Measurements from ENCODE around the gene POC1A.

POC1A gene

GRCh38 chr3:52154135-52155094 lies at the start of gene POC1A:
POC1A (minus strand) TSS chr3:52154423; CDS start chr3:52154372, 51 bp downstream.
- peak within 1 kb of the TSS; percentile 84 for H3K4me3 ChIP-seq (ENCODE audit: low read depth, low read length)

- H3K4me3 ChIP-seq (ENCODE audit: low read depth, low read length): no peak overlapping the region
Observed at GRCh38 chr3:52203701-52204100, 49.5 kb upstream of the POC1A start.

DNA sequence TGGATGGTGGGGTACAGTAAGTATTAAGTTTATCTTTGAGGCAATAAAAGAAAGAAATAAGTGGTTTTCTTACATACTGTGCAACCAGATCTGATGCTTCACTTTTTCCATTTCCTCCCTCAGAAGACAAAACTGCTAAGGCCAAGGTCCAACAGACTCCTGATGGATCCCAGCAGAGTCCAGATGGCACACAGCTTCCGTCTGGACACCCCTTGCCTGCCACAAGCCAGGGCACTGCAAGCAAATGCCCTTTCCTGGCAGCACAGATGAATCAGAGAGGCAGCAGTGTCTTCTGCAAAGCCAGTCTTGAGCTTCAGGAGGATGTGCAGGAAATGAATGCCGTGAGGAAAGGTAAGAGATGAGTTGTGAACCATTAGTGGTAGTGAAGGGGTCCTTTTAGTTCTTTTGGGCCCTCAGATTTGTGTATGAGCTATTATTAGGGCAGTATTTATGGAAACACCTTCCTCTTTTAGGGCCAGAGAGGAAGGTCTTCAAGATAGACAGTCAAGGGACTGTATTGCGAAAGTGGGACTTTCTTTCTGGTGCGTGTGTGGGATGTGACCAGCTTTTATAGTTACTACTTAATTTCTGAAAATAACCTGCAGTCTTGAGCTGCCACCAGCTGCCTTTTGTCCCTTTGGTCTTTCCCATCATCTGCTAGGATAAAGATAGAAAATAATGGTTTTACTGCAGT lies 48.3 kb upstream of the POC1A start:
- H3K4me3 ChIP-seq (ENCODE audit: low read depth, low read length): no peak overlapping the region

DNA sequence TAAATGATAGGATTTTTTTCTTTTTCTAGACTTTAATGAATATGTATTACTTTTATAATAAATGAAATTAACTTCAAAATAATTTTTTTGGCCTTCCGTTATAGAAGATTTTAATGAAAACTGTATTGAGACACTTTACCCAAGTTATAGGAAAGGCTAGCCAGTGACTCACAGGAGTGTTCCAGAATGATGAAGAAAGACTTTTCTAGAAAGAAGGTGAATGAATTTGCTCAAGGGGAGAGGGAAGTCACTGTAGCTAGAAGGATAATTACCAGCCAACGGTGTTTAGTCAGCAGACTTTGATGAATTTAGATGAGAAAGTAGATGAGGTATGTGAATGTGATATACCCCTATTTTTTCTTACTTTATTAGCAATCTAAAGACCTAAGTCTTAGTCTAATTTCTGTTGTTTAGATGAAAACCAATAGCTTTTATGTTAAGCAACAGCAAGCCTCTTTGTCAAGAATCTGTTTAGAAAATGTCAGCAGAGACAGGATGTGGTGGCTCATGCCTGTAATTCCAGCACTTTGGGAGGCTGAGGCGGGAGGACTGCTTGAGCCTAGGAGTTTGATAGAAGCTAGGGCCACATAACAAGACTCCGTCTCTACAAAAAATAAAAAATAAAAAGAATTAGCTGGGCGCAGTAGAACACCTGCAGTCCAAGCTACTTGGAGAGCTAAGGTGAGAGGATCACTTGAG lies 46.9 kb upstream of the POC1A start:
- no peak overlapping the region for H3K4me3 ChIP-seq (ENCODE audit: low read depth, low read length)

DNA sequence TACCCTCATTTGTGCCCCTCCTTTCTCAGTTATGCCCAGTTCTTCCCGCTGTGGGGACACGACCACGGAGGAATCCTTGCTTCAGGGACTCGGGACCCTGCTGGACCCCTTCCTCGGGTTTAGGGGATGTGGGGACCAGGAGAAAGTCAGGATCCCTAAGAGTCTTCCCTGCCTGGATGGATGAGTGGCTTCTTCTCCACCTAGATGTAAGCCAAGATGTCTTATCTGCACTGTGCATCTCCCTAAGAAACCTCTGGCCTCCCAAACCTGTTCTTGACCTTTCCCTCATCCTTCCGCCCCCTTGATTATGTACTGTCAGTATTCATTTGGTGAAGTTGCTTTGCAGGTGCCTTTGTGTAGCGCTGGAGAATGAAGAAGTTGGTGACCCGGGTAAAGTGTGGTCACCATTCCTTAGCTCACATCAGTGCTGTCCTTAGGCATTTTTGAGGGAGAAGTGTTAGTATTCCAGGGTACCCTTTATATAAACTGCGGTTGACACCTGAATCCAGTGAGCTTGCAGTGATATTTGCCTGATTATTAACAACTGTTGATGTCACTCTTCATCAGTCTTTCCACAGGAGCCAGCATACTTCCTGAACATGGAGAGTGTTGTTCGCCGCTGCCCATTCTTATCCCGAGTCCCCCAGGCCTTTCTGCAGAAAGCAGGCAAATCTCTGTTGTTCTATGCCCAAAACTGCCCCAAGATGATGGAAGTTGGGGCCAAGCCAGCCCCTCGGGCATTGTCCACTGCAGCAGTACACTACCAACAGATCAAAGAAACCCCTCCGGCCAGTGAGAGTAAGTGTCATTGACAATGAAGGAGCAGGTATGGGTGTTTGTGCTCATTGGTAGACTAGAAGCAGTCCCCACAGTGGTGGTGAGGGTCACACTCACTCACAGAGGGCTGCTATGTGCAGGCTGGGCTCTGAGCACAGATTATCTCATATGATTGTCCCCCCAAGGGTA lies 44.7 kb upstream of the POC1A start:
- H3K4me3 ChIP-seq (ENCODE audit: low read depth, low read length): peak overlapping the region; percentile 71

- H3K4me3 ChIP-seq (ENCODE audit: low read depth, low read length): peak within 1 kb of the TSS; percentile 71
Observed at GRCh38 chr3:52197842-52198625, 43.8 kb upstream of the POC1A start, which contains the start of gene ALAS1. ALAS1 (plus strand) TSS chr3:52198160; CDS start chr3:52199242, 1,082 bp downstream.

- H3K4me3 ChIP-seq (ENCODE audit: low read depth, low read length): peak overlapping the region; percentile 4
Observed at GRCh38 chr3:52197499-52197841, 43.2 kb upstream of the POC1A start.

DNA sequence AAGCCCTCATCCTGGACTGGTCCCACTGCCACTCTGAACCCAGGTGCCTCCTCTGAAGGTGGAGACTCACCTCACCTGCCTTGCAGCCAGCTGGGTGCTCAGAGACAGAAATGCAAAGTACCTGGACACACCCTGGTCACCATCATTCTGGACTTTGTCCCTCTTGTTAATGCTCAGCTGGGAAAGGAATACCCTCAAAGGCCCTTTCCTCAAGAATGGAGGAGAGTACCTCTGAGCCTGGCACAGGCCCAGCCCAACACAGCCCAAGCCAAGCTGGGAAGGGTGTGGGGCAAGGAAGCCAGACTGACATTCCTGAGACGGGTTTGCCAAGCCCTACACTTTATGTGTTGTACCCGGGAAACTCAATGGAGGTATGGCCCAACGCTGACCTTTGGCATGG lies 42.8 kb upstream of the POC1A start:
- H3K4me3 ChIP-seq (ENCODE audit: low read depth, low read length): no peak overlapping the region

- no peak overlapping the region for H3K4me3 ChIP-seq (ENCODE audit: low read depth, low read length)
Observed at GRCh38 chr3:52195823-52196331, 41.7 kb upstream of the POC1A start.

DNA sequence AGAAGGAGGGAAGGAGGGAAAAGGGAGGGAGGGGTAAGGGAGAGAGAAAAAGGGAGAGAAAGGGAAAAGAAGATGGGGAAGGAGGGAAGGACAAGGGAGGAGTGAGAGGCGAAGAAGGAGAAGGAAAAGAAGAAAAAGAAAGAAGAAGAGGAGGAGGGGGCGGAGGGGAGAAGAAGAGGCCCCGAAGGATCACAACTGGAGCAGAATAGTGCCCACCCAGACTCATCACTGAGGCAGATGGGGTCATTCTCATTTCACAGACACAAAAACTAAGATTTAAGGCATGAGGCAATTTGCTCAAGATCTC lies 41.0 kb upstream of the POC1A start:
- H3K4me3 ChIP-seq (ENCODE audit: low read depth, low read length): no peak overlapping the region

DNA sequence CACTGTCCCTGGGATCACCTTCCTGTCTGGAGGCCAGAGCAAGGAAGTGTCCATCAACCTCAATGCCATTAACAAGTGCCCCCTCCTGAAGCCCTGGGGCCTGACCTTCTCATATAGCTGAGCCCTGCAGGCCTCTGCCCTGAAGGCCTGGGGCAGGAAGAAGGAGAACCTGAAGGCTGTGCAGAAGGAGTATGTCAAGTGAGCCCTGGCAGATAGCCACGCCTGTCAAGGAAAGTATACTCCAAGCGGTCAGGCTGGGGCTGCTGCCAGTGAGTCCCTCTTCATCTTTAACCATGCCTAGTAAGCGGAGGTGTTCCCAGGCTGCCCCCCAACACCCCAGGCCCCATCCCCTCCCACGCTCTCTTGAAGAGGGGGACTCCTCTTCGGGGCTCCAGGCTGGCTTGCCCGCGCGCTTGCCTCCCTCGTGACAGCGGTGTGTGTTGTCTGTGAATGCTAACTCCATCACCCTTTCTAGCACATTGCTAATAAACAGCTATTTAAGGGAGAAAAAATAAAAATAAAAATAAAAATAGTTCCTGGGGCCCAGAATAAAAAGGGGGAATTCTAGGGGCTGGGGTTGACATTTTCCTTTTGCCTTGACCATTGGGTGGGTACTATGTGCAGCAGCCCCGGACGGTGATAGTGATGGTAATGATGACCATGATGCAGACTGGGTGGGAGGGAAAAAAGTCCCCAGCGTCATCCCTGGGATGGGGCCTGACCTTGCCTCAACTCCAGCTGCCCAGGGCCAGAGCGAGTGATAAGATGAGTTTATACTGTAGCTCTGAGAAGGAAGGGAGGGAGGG lies 40.5 kb upstream of the POC1A start:
- H3K4me3 ChIP-seq (ENCODE audit: low read depth, low read length): no peak overlapping the region

GRCh38 chr3:52193065-52193464 lies 38.8 kb upstream of the POC1A start:
- H3K4me3 ChIP-seq (ENCODE audit: low read depth, low read length): no peak overlapping the region

GRCh38 chr3:52191663-52192062 lies 37.4 kb upstream of the POC1A start:
- H3K4me3 ChIP-seq (ENCODE audit: low read depth, low read length): no peak overlapping the region

DNA sequence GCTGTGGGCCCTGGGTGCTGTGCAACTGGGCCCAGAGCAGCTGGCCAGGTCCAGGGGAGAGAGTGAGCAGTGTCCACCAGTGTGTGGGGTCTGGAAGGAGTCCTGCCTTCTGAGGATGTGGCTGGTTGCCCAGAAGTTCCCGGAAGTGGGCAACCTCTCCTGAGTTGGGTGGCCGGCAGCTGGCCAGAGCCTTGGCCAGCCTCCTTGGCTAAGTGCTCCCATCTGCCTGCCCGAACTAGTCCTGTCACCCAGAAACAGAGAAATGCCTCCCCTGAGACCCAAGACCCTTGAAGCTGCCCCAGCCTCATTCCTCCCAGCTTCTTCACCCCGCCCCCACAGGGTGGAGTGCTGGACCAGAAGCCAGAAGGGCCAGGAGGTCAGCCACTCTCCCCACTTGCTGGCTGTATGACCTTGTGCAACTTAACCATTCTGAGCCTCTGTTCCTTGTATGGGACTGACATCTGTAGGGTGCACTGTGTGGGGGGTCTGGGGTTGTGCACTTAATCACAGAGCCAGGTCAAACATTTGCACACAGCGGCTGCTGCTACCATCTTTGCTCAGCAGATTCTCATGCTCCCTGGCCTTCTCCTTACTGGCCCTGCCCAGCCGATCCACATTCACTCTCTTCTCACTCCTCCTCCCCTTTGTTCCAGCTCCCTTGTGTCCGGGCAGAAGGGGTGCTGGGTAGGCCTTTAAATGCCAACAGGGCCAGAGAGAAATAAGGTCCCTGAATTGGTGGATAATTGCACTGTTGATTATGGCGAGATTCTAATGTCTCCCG lies 36.3 kb upstream of the POC1A start:
- H3K4me3 ChIP-seq (ENCODE audit: low read depth, low read length): no peak overlapping the region

- H3K4me3 ChIP-seq (ENCODE audit: low read depth, low read length): no peak overlapping the region
Observed at GRCh38 chr3:52188556-52188955, 34.3 kb upstream of the POC1A start.

DNA sequence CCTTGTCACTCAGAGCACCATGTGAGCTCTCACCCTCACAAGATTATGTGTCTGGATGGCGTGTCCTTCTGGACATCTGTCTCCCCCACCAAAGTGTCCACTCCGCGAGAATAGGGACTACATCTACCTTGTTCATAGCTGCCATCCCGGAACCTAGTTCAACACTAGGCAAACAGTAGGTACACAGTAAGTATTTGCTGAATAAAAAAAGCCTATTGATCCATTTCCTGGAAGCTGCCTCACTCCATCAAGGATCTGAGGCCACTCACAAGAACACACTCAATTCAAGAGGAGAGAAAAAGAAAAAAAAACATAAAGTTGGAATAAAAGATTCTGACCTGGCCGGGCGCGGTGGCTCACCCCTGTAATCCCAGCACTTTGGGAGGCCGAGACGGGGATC lies 32.5 kb upstream of the POC1A start:
- H3K4me3 ChIP-seq (ENCODE audit: low read depth, low read length): no peak overlapping the region

DNA sequence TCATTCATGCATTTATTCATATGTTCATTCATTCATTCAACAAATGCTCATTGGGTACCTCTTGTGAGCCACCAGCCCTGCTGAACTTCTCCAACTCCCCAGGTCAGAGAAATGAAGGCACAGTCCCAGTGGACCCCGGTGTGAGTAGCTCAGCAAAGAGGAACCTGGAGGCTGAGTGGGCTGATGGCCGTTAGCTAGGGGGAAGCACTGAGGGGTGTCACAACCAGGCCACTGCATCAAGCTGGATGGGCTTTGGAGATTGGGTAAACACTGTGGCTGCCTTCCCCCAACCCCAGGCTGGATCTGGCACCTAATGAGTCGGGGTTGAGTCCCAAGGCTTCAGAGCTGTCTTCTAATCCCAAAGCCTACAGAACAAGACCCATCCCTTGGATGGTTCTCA lies 31.6 kb upstream of the POC1A start:
- H3K4me3 ChIP-seq (ENCODE audit: low read depth, low read length): no peak overlapping the region

- no peak overlapping the region for H3K4me3 ChIP-seq (ENCODE audit: low read depth, low read length)
Observed at GRCh38 chr3:52185311-52185710, 31.1 kb upstream of the POC1A start.

Data from iPS-11a (cell line).